ENCODE results near the gene INPP5J. TPM values are rescaled to one million over a fixed set of nuclear protein-coding genes. Genes with fewer than 3 reads are reported as not detected.
A peak's percentile ranks its signal among the peaks of the same experiment; 100 is the strongest.

INPP5J gene
- total and polyA plus RNA-seq, 10 of the 15 experiments (the other 5 are each of a cell fraction or from before 2014, with no cell fraction given) = 0.18 to 2.8 (median 1.5) TPM; not detected in 1

DNA sequence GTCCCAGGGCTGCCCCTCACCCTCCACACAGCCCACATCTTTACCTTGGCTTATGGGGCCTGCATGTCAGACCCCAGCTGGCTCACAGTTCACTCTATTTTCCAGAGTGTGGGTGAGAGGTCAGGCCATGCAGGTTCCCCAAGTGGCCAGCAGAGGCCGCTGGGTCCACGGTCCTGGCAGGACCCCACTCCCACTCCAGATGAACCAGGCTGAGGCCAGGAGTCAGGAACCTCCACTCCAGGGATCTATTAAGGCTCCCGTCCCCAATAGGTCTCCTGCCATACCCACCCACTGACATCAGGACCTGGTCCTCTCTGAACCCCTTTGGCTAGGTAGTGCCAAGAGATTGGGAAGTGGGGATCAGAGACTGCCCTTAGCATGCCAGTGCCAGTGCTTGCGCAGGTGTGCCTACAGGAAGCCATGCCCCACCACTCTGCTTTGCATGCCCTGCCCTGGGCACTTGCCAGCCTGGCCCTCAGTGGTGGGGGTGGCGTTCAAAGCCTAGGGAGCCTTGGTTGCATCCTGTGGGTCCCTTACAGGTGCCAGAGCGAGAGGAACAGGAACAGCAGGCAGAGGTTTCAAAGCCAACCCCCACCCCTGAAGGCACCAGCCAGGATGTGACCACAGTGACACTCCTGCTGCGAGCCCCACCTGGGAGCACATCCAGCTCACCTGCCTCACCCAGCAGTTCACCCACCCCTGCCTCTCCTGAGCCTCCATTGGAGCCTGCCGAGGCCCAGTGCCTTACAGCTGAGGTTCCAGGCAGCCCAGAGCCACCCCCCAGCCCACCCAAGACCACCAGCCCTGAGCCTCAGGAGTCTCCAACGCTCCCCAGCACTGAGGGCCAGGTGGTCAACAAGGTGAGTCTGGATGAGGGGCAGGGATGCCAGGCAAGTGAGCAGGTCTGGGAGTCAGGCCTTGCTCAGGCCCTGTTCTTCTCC is 33.3 kb upstream of the INPP5J start (continued):
- TF ChIP-seq CREM (IDR thresholded peaks at IDR 0.05; ENCODE audit: low read depth) = no peak
- no peak for TF ChIP-seq ZBED1 (IDR thresholded peaks at IDR 0.05; ENCODE audit: borderline replicate concordance)
- TF ChIP-seq LARP7 (IDR thresholded peaks at IDR 0.05) = no peak
- TF ChIP-seq STAT3 (IDR thresholded peaks at IDR 0.05; ENCODE audit: low read depth, low read length) = no peak
- TF ChIP-seq ESRRA (IDR thresholded peaks at IDR 0.05; ENCODE audit: low read length) = no peak
- TF ChIP-seq JUND (IDR thresholded peaks at IDR 0.05; ENCODE audit: low read depth, low read length) = no peak
- TF ChIP-seq, protein P1, sequence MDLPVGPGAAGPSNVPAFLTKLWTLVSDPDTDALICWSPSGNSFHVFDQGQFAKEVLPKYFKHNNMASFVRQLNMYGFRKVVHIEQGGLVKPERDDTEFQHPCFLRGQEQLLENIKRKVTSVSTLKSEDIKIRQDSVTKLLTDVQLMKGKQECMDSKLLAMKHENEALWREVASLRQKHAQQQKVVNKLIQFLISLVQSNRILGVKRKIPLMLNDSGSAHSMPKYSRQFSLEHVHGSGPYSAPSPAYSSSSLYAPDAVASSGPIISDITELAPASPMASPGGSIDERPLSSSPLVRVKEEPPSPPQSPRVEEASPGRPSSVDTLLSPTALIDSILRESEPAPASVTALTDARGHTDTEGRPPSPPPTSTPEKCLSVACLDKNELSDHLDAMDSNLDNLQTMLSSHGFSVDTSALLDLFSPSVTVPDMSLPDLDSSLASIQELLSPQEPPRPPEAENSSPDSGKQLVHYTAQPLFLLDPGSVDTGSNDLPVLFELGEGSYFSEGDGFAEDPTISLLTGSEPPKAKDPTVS (IDR thresholded peaks at IDR 0.05; ENCODE audit: low read depth, low read length) = no peak
- TF ChIP-seq ETV6 (conservative IDR thresholded peaks at IDR 0.05 in 1 of 2, IDR thresholded peaks at IDR 0.05 in 1 of 2; ENCODE audit: borderline replicate concordance in 1 of 2, low read depth in 1 of 2) = no peak
- TF ChIP-seq, protein P2, sequence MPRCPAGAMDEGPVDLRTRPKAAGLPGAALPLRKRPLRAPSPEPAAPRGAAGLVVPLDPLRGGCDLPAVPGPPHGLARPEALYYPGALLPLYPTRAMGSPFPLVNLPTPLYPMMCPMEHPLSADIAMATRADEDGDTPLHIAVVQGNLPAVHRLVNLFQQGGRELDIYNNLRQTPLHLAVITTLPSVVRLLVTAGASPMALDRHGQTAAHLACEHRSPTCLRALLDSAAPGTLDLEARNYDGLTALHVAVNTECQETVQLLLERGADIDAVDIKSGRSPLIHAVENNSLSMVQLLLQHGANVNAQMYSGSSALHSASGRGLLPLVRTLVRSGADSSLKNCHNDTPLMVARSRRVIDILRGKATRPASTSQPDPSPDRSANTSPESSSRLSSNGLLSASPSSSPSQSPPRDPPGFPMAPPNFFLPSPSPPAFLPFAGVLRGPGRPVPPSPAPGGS (IDR thresholded peaks at IDR 0.05; ENCODE audit: borderline replicate concordance, insufficient read depth, low read depth, low read length, poor library complexity, severe bottlenecking) = no peak
- no peak for TF ChIP-seq ZNF24 (IDR thresholded peaks at IDR 0.05)
- TF ChIP-seq NFIC (IDR thresholded peaks at IDR 0.05; ENCODE audit: low read depth, low read length) = no peak
- TF ChIP-seq PAX8 (IDR thresholded peaks at IDR 0.05) = no peak
- TF ChIP-seq HDAC2 (IDR thresholded peaks at IDR 0.05) = no peak
- TF ChIP-seq GABPA (IDR thresholded peaks at IDR 0.05; ENCODE audit: low read depth) = no peak
- peak; percentile 79 for TF ChIP-seq NR2F1 (conservative IDR thresholded peaks at IDR 0.05)
- TF ChIP-seq RFX5 (IDR thresholded peaks at IDR 0.05; ENCODE audit: low read depth, low read length) = no peak
- TF ChIP-seq SMARCA5 (IDR thresholded peaks at IDR 0.05) = no peak
- TF ChIP-seq SMC3 (IDR thresholded peaks at IDR 0.05; ENCODE audit: borderline replicate concordance, low read length) = peak; percentile 66; the same call in 1 of the 2 replicates
- TF ChIP-seq MEF2A (IDR thresholded peaks at IDR 0.05; ENCODE audit: insufficient read depth, low read depth, low read length) = no peak
- no peak for TF ChIP-seq EED (IDR thresholded peaks at IDR 0.05; ENCODE audit: low read depth)
- TF ChIP-seq SPI1 (IDR thresholded peaks at IDR 0.05; ENCODE audit: borderline replicate concordance, insufficient read depth, low read depth, low read length) = no peak
- TF ChIP-seq SUPT20H (IDR thresholded peaks at IDR 0.05; ENCODE audit: borderline replicate concordance, control insufficient read depth, low read depth, low read length) = no peak
- peak; percentile 69 for TF ChIP-seq RAD21 (IDR thresholded peaks at IDR 0.05; ENCODE audit: insufficient read depth, low read depth, low read length)
- TF ChIP-seq, protein P3, sequence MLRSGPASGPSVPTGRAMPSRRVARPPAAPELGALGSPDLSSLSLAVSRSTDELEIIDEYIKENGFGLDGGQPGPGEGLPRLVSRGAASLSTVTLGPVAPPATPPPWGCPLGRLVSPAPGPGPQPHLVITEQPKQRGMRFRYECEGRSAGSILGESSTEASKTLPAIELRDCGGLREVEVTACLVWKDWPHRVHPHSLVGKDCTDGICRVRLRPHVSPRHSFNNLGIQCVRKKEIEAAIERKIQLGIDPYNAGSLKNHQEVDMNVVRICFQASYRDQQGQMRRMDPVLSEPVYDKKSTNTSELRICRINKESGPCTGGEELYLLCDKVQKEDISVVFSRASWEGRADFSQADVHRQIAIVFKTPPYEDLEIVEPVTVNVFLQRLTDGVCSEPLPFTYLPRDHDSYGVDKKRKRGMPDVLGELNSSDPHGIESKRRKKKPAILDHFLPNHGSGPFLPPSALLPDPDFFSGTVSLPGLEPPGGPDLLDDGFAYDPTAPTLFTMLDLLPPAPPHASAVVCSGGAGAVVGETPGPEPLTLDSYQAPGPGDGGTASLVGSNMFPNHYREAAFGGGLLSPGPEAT (IDR thresholded peaks at IDR 0.05; ENCODE audit: low read depth) = no peak

Measured in GM12878 (cell line).